ENCODE measurements around the gene HCN2.

DNA sequence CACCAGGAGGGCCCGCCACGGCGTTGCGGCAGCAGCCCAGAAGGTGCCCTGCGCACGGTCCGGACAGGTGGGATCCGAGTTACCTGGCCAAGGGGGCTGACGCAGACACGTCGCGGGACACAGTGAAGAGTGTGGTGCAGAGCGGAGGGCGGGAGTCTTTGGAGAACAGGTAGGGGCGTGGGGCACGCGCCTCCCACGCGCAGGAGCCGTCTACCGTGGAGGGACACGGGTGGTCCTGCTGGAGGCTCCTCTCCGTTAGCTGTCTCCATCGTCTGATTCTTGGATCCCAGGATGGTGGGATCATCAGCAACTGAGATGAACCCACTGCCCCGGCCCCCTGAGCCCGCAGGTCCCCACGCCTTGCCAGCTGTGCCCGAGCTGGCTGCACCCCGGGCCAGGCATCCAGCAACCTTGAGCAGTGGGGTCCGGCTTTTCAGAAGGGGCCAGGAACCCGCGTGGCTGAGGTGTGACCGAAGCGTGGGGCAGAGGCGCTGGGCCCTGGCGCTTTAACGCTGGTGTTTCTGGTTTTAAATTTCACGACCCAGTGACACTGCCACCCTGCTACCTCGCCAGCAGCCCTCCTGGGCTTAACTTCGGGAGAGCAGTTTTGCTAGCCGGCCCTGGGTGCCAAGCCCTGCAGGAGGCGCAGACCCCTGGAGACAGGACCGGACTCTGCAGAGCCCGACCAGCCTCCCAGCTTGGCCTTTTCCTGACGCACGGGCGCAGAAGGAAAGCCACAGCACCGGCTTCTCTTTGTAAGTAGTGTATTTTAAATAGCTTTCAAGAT is 57.3 kb downstream of the HCN2 start:
- no peak for TF ChIP-seq CTCF (IDR thresholded peaks at IDR 0.05)
- no peak for TF ChIP-seq POLR2A (IDR thresholded peaks at IDR 0.05)

Measured in breast epithelium (tissue), 3 donors.